Stimulated activated naive CD8-positive, alpha-beta T cell treated with anti-CD3 and anti-CD28 coated beads, Interleukin-15, amount 100 ng/mL, for 72 hours (primary cell): ENCODE data around the gene ILDR1.
"Not testable (repeated sequence)": the region's sequence is repeated elsewhere in the genome, so short reads cannot be mapped to it uniquely, and the experiment has no call there.

Experiments used
- ATAC-seq: fragments of 150-1000 bp; cut with Tn5 transposase; 2 replicates; pipeline ENCODE4 v1.10.0; 2021; ENCODE audit warnings: mild to moderate bottlenecking, moderate library complexity
- DNase-seq, 2 donors: peaks; one replicate each; pipeline ENCODE4 v3.0.0; 2021 to 2022
- H3K27ac Mint-ChIP-seq, 2 donors: one replicate each; pipeline ENCODE4 v1.8.0; 2022; ENCODE audit warnings: mild to moderate bottlenecking in 2 of 2, mixed read lengths in 2 of 2, moderate library complexity in 2 of 2
- H3K27me3 Mint-ChIP-seq: one replicate; pipeline ENCODE4 v1.8.0; 2022; ENCODE audit warnings: mixed read lengths
- H3K4me1 Mint-ChIP-seq: one replicate; pipeline ENCODE4 v1.8.0; 2022; ENCODE audit warnings: mild to moderate bottlenecking, mixed read lengths
- H3K4me3 Mint-ChIP-seq, 2 donors: one replicate each; pipeline ENCODE4 v1.8.0; 2022; ENCODE audit warnings: mild to moderate bottlenecking in 2 of 2, mixed read lengths in 2 of 2, moderate library complexity in 1 of 2
- H3K9me3 Mint-ChIP-seq, 2 donors: one replicate each; pipeline ENCODE4 v1.8.0; 2022; ENCODE audit warnings: mixed read lengths in 2 of 2

Gene ILDR1

GRCh38 chr3:122021811-122022401 lies at the start of gene ILDR1:
Gene ILDR1, minus strand, starts transcription at chr3:122022247. Its CDS starts 170 bp downstream, at chr3:122022077.
- no peak within 1 kb of the TSS for H3K27ac Mint-ChIP-seq
- peak within 1 kb of the TSS; percentile 78 to 81 for H3K4me3 Mint-ChIP-seq
- DNase-seq (no peak), ATAC-seq (peak; percentile 66)
- no peaks in the 10 kb centered on the region for H3K9me3 Mint-ChIP-seq
- peaks cover 6% of the 10 kb centered on the region for H3K4me1 Mint-ChIP-seq
- H3K27me3 Mint-ChIP-seq, result peaks cover 50% of the 10 kb centered on the region

- DNase-seq (no peak), ATAC-seq (peak; percentile 50)
- Mint-ChIP-seq H3K9me3 (no peaks in the 10 kb centered on the region), H3K4me1 (no peaks in the 10 kb centered on the region), H3K27ac (no peak overlapping the region), H3K27me3 (peaks cover 7% of the 10 kb centered on the region), H3K4me3 (no peak overlapping the region)
These were observed 45.7 kb upstream of the ILDR1 start for GRCh38 chr3:122067588-122068240.

GRCh38 chr3:122067214-122067550 lies 45.1 kb upstream of the ILDR1 start:
- DNase-seq (no peak), ATAC-seq (no peak)
- no peak overlapping the region for H3K4me3 Mint-ChIP-seq
- no peaks in the 10 kb centered on the region for H3K9me3 Mint-ChIP-seq
- no peaks in the 10 kb centered on the region for H3K4me1 Mint-ChIP-seq
- no peak overlapping the region for H3K27ac Mint-ChIP-seq
- peaks cover 7% of the 10 kb centered on the region for H3K27me3 Mint-ChIP-seq

GRCh38 chr3:122066331-122067213 lies 44.5 kb upstream of the ILDR1 start:
- no peak for ATAC-seq
- Mint-ChIP-seq H3K27ac (no peak overlapping the region), H3K4me1 (no peaks in the 10 kb centered on the region), H3K27me3 (peaks cover 7% of the 10 kb centered on the region), H3K9me3 (no peaks in the 10 kb centered on the region), H3K4me3 (no peak overlapping the region)
- no peak for DNase-seq

GRCh38 chr3:122064326-122064725 lies 42.3 kb upstream of the ILDR1 start:
- Mint-ChIP-seq H3K27ac (no peak overlapping the region), H3K27me3 (peaks cover 6% of the 10 kb centered on the region), H3K9me3 (no peaks in the 10 kb centered on the region), H3K4me1 (no peaks in the 10 kb centered on the region), H3K4me3 (no peak overlapping the region)
- ATAC-seq (no peak), DNase-seq (no peak)

- ATAC-seq (no peak), DNase-seq (no peak)
- Mint-ChIP-seq H3K4me1 (no peaks in the 10 kb centered on the region), H3K27ac (no peak overlapping the region), H3K9me3 (peaks cover 0 to 3% of the 10 kb centered on the region in 2 donors), H3K27me3 (peaks cover 9% of the 10 kb centered on the region), H3K4me3 (no peak overlapping the region)
These were observed 41.9 kb upstream of the ILDR1 start for GRCh38 chr3:122063908-122064307.

GRCh38 chr3:122060040-122060698 lies 38.1 kb upstream of the ILDR1 start:
- ATAC-seq (no peak), DNase-seq (no peak)
- H3K27ac Mint-ChIP-seq, result no peak overlapping the region
- H3K27me3 Mint-ChIP-seq, result peaks cover 30% of the 10 kb centered on the region
- H3K4me3 Mint-ChIP-seq, result no peak overlapping the region
- peaks cover 0 to 4% of the 10 kb centered on the region in 2 donors for H3K9me3 Mint-ChIP-seq
- no peaks in the 10 kb centered on the region for H3K4me1 Mint-ChIP-seq

GRCh38 chr3:122058294-122058693 lies 36.2 kb upstream of the ILDR1 start:
- no peaks in the 10 kb centered on the region for H3K4me1 Mint-ChIP-seq
- H3K27ac Mint-ChIP-seq, result no peak overlapping the region
- no peak for DNase-seq
- ATAC-seq, result no peak
- peaks cover 30% of the 10 kb centered on the region for H3K27me3 Mint-ChIP-seq
- peaks cover 0 to 4% of the 10 kb centered on the region in 2 donors for H3K9me3 Mint-ChIP-seq
- H3K4me3 Mint-ChIP-seq, result no peak overlapping the region

GRCh38 chr3:122057671-122058070 lies 35.6 kb upstream of the ILDR1 start:
- no peak for DNase-seq
- H3K4me3 Mint-ChIP-seq, result no peak overlapping the region
- H3K4me1 Mint-ChIP-seq, result no peaks in the 10 kb centered on the region
- no peak overlapping the region for H3K27ac Mint-ChIP-seq
- no peak for ATAC-seq
- peaks cover 35% of the 10 kb centered on the region for H3K27me3 Mint-ChIP-seq
- peaks cover 0 to 4% of the 10 kb centered on the region in 2 donors for H3K9me3 Mint-ChIP-seq

- Mint-ChIP-seq H3K27me3 (peaks cover 56% of the 10 kb centered on the region), H3K27ac (no peak within 1 kb of the TSS), H3K9me3 (peaks cover 0 to 4% of the 10 kb centered on the region in 2 donors), H3K4me1 (no peaks in the 10 kb centered on the region), H3K4me3 (no peak within 1 kb of the TSS)
- DNase-seq, result no peak
- ATAC-seq, result peak; percentile 76
These were observed 33.2 kb upstream of the ILDR1 start, which contains the start of gene CD86 for GRCh38 chr3:122055215-122055614. Gene CD86, plus strand, starts transcription at chr3:122055362. Its CDS starts 128 bp downstream, at chr3:122055490.

GRCh38 chr3:122052968-122053367 lies 30.9 kb upstream of the ILDR1 start:
- H3K27me3 Mint-ChIP-seq, result peaks cover 38% of the 10 kb centered on the region
- no peak overlapping the region for H3K4me3 Mint-ChIP-seq
- no peak for ATAC-seq

GRCh38 chr3:122047773-122048172 lies 25.7 kb upstream of the ILDR1 start:
- not testable (repeated sequence) for H3K27ac Mint-ChIP-seq, H3K9me3 Mint-ChIP-seq, H3K4me3 Mint-ChIP-seq, H3K4me1 Mint-ChIP-seq, DNase-seq, ATAC-seq
- peaks cover 22% of the 10 kb centered on the region for H3K27me3 Mint-ChIP-seq

More at GRCh38 chr3:122052968-122053367, 30.9 kb upstream of the ILDR1 start:
- H3K9me3 Mint-ChIP-seq, result peaks cover 0 to 1% of the 10 kb centered on the region in 2 donors
- H3K4me1 Mint-ChIP-seq, result no peaks in the 10 kb centered on the region
- no peak for DNase-seq
- H3K27ac Mint-ChIP-seq, result no peak overlapping the region

- not testable (repeated sequence) for H3K27ac Mint-ChIP-seq, DNase-seq, H3K4me3 Mint-ChIP-seq, ATAC-seq, H3K4me1 Mint-ChIP-seq, H3K9me3 Mint-ChIP-seq
- H3K27me3 Mint-ChIP-seq, result peaks cover 17% of the 10 kb centered on the region
These were observed 25.2 kb upstream of the ILDR1 start for GRCh38 chr3:122047296-122047695.

GRCh38 chr3:122033023-122033422 lies 11.0 kb upstream of the ILDR1 start:
- DNase-seq (no peak), ATAC-seq (no peak)
- H3K27ac Mint-ChIP-seq, result no peak overlapping the region
- no peak overlapping the region for H3K4me3 Mint-ChIP-seq
- no peaks in the 10 kb centered on the region for H3K27me3 Mint-ChIP-seq
- H3K4me1 Mint-ChIP-seq, result peaks cover 15% of the 10 kb centered on the region
- peaks cover 28 to 33% of the 10 kb centered on the region in 2 donors for H3K9me3 Mint-ChIP-seq

- H3K4me1 Mint-ChIP-seq, result peaks cover 15% of the 10 kb centered on the region
- no peak overlapping the region for H3K27ac Mint-ChIP-seq
- no peak overlapping the region for H3K4me3 Mint-ChIP-seq
- DNase-seq, result no peak
- H3K27me3 Mint-ChIP-seq, result no peaks in the 10 kb centered on the region
- ATAC-seq, result no peak
- peaks cover 23 to 28% of the 10 kb centered on the region in 2 donors for H3K9me3 Mint-ChIP-seq
These were observed 10.5 kb upstream of the ILDR1 start for GRCh38 chr3:122032531-122032930.
